ENCODE data around the gene PPP1R17. TPM values are rescaled to one million over a fixed set of nuclear protein-coding genes. Genes with fewer than 3 reads are reported as not detected.

PPP1R17 gene
- total RNA-seq, 2 donors from 2014 or later = not detected

GRCh38 chr7:31692871-31693270 lies 5.9 kb downstream of the PPP1R17 start:
- ATAC-seq (no peak), DNase-seq (no peak)
- intact Hi-C loops (cut with DNase I, micrococcal nuclease) = no loop called here

GRCh38 chr7:31695859-31696614 lies 9.0 kb downstream of the PPP1R17 start:
- ATAC-seq (no peak), DNase-seq (no peak)
- intact Hi-C loops (cut with DNase I, micrococcal nuclease) = no loop called here

- no peak for DNase-seq
- no peak for ATAC-seq
- intact Hi-C loops (cut with DNase I, micrococcal nuclease) = no loop called here
Observed at GRCh38 chr7:31699050-31699449, 12.0 kb downstream of the PPP1R17 start.

- intact Hi-C loops (cut with DNase I, micrococcal nuclease) = no loop called here
- ATAC-seq (no peak), DNase-seq (no peak)
Observed at GRCh38 chr7:31702354-31702753, 15.3 kb downstream of the PPP1R17 start.

GRCh38 chr7:31705377-31705776 lies 18.4 kb downstream of the PPP1R17 start:
- ATAC-seq = no peak
- intact Hi-C loops (cut with DNase I, micrococcal nuclease) = no loop called here

GRCh38 chr7:31707089-31707488 lies 20.1 kb downstream of the PPP1R17 start:
- intact Hi-C loops (cut with DNase I, micrococcal nuclease) = no loop called here
- DNase-seq = no peak
- no peak for ATAC-seq

More at GRCh38 chr7:31705377-31705776, 18.4 kb downstream of the PPP1R17 start:
- DNase-seq = no peak

GRCh38 chr7:31710171-31710570 lies 23.2 kb downstream of the PPP1R17 start:
- ATAC-seq = no peak
- intact Hi-C loops (cut with DNase I, micrococcal nuclease) = no loop called here

GRCh38 chr7:31716355-31716754 lies 29.3 kb downstream of the PPP1R17 start:
- no peak for ATAC-seq
- intact Hi-C loops (cut with DNase I, micrococcal nuclease) = no loop called here

More at GRCh38 chr7:31710171-31710570, 23.2 kb downstream of the PPP1R17 start:
- DNase-seq = no peak

GRCh38 chr7:31720366-31720765 lies 33.4 kb downstream of the PPP1R17 start:
- DNase-seq = no peak
- ATAC-seq = no peak
- intact Hi-C loops (cut with DNase I, micrococcal nuclease) = no loop called here

More at GRCh38 chr7:31716355-31716754, 29.3 kb downstream of the PPP1R17 start:
- no peak for DNase-seq

GRCh38 chr7:31724696-31725095 lies 37.7 kb downstream of the PPP1R17 start:
- intact Hi-C loops (cut with DNase I, micrococcal nuclease) = no loop called here
- DNase-seq = no peak
- ATAC-seq = no peak

GRCh38 chr7:31729195-31729804 lies 42.3 kb downstream of the PPP1R17 start:
- intact Hi-C loops (cut with DNase I, micrococcal nuclease) = no loop called here
- no peak for ATAC-seq

GRCh38 chr7:31734456-31734855 lies 47.4 kb downstream of the PPP1R17 start:
- intact Hi-C loops (cut with DNase I, micrococcal nuclease) = no loop called here
- no peak for DNase-seq

More at GRCh38 chr7:31729195-31729804, 42.3 kb downstream of the PPP1R17 start:
- no peak for DNase-seq

GRCh38 chr7:31735991-31736982 lies 49.3 kb downstream of the PPP1R17 start:
- peak; percentile 74 for ATAC-seq
- intact Hi-C loops (cut with DNase I, micrococcal nuclease) = loop anchor here in 1 of 2 donors (5.0 kb wide), 2 partner anchors 294 to 604 kb away; no protein-coding TSS in a partner anchor
- peak in 1 of 2 donors; percentile 33 for DNase-seq

More at GRCh38 chr7:31734456-31734855, 47.4 kb downstream of the PPP1R17 start:
- ATAC-seq = no peak

- intact Hi-C loops (cut with DNase I, micrococcal nuclease) = loop anchor here in 1 of 2 donors (10.0 kb wide), 1 partner anchor 463 kb away; no protein-coding TSS in a partner anchor
- DNase-seq = no peak
- no peak for ATAC-seq
Observed at GRCh38 chr7:31741852-31742251, 54.8 kb downstream of the PPP1R17 start.

GRCh38 chr7:31744294-31744874 lies 57.4 kb downstream of the PPP1R17 start:
- DNase-seq (peak; percentile 29 to 67), ATAC-seq (peak; percentile 74)
- intact Hi-C loops (cut with DNase I, micrococcal nuclease) = loop anchor here (2.0 to 10.0 kb wide), 2 partner anchors 460 kb away; no protein-coding TSS in a partner anchor

- intact Hi-C loops (cut with DNase I, micrococcal nuclease) = loop anchor here in 1 of 2 donors (10.0 kb wide), 1 partner anchor 457 kb away; no protein-coding TSS in a partner anchor
- peak; percentile 94 for ATAC-seq
- no peak for DNase-seq
Observed at GRCh38 chr7:31747553-31747952, 60.5 kb downstream of the PPP1R17 start.

- intact Hi-C loops (cut with DNase I, micrococcal nuclease) = loop anchor here in 1 of 2 donors (10.0 kb wide), 1 partner anchor 457 kb away; no protein-coding TSS in a partner anchor
- DNase-seq (no peak), ATAC-seq (no peak)
Observed at GRCh38 chr7:31748084-31748483, 61.1 kb downstream of the PPP1R17 start.

- no peak for ATAC-seq
- intact Hi-C loops (cut with DNase I, micrococcal nuclease) = no loop called here
- DNase-seq = no peak
Observed at GRCh38 chr7:31751726-31752125, 64.7 kb downstream of the PPP1R17 start.

All from left colon (tissue), 2 donors.